Right atrium auricular region (tissue), 2 donors: Measurements from ENCODE around the gene EIF5A. TPM values are rescaled to one million over a fixed set of nuclear protein-coding genes. Genes with fewer than 3 reads are reported as not detected.

Source experiments
- DNase-seq: peaks from one replicate; pipeline ENCODE4 v3.0.0-alpha.2; 2019; ENCODE audit warnings: low spot score
- H3K27ac ChIP-seq, 2 donors: fragments of 200-600 bp; sonication (generic); 1 replicate in 1 of 2; 2 replicates in 1 of 2; pipeline ENCODE4 v1.5.1; 2016 to 2019
- H3K27me3 ChIP-seq, 2 donors: fragments of 200-600 bp; sonication (generic); one replicate each; pipeline versions ENCODE4 v1.5.1 to v1.6.0; 2017 to 2019
- H3K36me3 ChIP-seq: fragments of 200-600 bp; sonication (generic); one replicate; pipeline ENCODE4 v1.5.1; 2016
- H3K4me1 ChIP-seq, 2 donors: fragments of 200-600 bp; sonication (generic); one replicate each; pipeline versions ENCODE4 v1.5.1 to v1.6.0; 2017 to 2019
- H3K4me3 ChIP-seq, 2 donors: fragments of 200-600 bp; sonication (generic); 1 replicate in 1 of 2; 2 replicates in 1 of 2; pipeline ENCODE4 v1.5.1; 2017 to 2019; ENCODE audit warnings: mild to moderate bottlenecking in 1 of 2, moderate library complexity in 1 of 2
- H3K9me3 ChIP-seq, 2 donors: fragments of 200-600 bp; sonication (generic); one replicate each; pipeline ENCODE4 v1.5.1; 2019
- total RNA-seq, 2 donors: library from RNA; depleted of rRNA; stranded (reverse); fragments of >200 nt; gene quantifications; one replicate each; pipeline ENCODE4 v1.1.0, GENCODE V29; 2016
- TF ChIP-seq, protein P1 (sequence below), 2 donors: fragments of 200-600 bp; sonication (generic); IDR thresholded peaks; one replicate each; pipeline ENCODE4 v1.5.1; 2019; ENCODE audit warnings: antibody characterized with exemption in 2 of 2

The EIF5A gene
- total RNA-seq, 2 donors from 2014 or later: 131 to 164 TPM

DNA sequence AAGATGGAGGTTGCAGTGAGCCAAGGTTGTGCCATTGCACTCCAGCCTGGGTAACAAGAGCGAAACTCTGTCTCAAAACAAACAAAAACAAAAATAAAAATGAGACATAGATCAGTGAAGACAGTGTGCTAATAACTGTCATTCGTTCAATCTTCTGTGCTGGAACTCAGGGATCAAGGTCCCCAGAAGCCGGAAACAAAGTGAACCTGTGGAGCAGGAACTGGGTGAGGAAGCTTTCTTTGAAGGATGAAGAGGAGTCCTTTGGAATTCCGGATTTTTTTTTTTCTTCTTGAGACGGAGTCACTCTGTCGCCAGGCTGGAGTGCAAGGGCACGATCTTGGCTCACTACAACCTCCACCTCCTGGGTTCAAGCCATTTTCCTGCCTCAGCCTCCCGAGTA is 28.0 kb upstream of the EIF5A start:
- no peak for DNase-seq
- Histone ChIP-seq H3K4me1 (peaks cover 0 to 36% of the 10 kb centered on the region in 2 donors), H3K36me3 (peaks cover 8% of the 10 kb centered on the region), H3K27ac (no peak overlapping the region), H3K4me3 (no peak overlapping the region), H3K27me3 (no peaks in the 10 kb centered on the region), H3K9me3 (no peaks in the 10 kb centered on the region)
- TF ChIP-seq, protein P1, sequence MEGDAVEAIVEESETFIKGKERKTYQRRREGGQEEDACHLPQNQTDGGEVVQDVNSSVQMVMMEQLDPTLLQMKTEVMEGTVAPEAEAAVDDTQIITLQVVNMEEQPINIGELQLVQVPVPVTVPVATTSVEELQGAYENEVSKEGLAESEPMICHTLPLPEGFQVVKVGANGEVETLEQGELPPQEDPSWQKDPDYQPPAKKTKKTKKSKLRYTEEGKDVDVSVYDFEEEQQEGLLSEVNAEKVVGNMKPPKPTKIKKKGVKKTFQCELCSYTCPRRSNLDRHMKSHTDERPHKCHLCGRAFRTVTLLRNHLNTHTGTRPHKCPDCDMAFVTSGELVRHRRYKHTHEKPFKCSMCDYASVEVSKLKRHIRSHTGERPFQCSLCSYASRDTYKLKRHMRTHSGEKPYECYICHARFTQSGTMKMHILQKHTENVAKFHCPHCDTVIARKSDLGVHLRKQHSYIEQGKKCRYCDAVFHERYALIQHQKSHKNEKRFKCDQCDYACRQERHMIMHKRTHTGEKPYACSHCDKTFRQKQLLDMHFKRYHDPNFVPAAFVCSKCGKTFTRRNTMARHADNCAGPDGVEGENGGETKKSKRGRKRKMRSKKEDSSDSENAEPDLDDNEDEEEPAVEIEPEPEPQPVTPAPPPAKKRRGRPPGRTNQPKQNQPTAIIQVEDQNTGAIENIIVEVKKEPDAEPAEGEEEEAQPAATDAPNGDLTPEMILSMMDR (IDR thresholded peaks at IDR 0.05): no peak

DNA sequence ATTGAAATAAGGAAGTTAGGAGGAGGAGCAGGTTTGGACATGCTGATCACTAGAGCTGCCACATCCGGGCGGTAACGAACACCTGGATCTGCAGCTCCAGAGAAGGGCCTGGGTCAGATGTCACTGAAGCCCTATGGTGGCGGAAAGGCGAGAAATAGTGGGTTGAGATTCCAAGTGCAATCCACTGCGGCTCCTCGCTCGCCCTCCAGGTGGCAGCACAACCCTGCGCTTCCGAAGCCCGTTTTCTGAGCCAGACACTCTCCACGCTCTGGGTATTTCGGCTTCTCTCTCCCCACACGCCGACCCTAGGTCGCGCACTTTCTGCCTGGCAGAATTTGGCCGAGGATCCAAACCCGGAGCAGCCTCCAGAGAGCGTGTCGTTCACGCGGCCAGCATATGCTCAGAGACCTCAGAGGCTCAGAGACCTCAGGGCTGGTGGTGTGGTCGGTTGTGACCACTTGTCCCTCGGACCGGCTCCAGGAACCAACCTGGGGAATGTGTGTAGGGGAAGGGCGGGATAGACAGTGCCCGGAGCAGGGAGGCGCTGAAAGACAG is 26.8 kb upstream of the EIF5A start:
- peak overlapping the region; percentile 91 to 93 for H3K27ac ChIP-seq
- H3K36me3 ChIP-seq: peaks cover 20% of the 10 kb centered on the region
- H3K27me3 ChIP-seq: no peaks in the 10 kb centered on the region
- H3K4me1 ChIP-seq: peaks cover 0 to 36% of the 10 kb centered on the region in 2 donors
- DNase-seq: peak; percentile 87
- no peaks in the 10 kb centered on the region for H3K9me3 ChIP-seq
- H3K4me3 ChIP-seq: peak overlapping the region; percentile 60 to 72
- TF ChIP-seq, protein P1 (IDR thresholded peaks at IDR 0.05): peak; percentile 89 to 98

DNA sequence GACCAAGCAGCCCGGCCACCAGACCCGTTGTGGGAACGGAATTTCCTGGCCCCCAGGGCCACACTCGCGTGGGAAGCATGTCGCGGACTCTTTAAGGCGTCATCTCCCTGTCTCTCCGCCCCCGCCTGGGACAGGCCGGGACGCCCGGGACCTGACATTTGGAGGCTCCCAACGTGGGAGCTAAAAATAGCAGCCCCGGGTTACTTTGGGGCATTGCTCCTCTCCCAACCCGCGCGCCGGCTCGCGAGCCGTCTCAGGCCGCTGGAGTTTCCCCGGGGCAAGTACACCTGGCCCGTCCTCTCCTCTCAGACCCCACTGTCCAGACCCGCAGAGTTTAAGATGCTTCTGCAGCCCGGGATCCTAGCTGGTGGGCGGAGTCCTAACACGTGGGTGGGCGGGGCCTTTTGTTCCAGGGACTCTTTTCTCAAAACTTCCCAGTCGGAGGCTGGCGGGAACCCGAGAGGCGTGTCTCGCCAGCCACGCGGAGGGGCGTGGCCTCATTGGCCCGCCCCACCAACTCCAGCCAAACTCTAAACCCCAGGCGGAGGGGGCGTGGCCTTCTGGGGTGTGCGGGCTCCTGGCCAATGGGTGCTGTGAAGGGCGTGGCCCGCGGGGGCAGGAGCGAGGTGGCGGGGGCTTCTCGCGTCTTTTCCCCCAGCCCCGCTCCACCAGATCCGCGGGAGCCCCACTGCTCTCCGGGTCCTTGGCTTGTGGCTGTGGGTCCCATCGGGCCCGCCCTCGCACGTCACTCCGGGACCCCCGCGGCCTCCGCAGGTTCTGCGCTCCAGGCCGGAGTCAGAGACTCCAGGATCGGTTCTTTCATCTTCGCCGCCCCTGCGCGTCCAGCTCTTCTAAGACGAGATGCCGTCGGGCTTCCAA is 26.1 kb upstream of the EIF5A start, which contains the start of gene SLC2A4:
Gene SLC2A4, plus strand, starts transcription at position 645 of the 879 bp plus-strand sequence. Its CDS starts 217 bp downstream, at position 862.
- Histone ChIP-seq H3K36me3 (peaks cover 27% of the 10 kb centered on the region), H3K4me1 (peaks cover 0 to 36% of the 10 kb centered on the region in 2 donors), H3K4me3 (peak within 1 kb of the TSS; percentile 60 to 72), H3K9me3 (no peaks in the 10 kb centered on the region), H3K27ac (peak within 1 kb of the TSS; percentile 91 to 93), H3K27me3 (no peaks in the 10 kb centered on the region)
- peak; percentile 94 for DNase-seq
- TF ChIP-seq, protein P1 (IDR thresholded peaks at IDR 0.05): no peak

DNA sequence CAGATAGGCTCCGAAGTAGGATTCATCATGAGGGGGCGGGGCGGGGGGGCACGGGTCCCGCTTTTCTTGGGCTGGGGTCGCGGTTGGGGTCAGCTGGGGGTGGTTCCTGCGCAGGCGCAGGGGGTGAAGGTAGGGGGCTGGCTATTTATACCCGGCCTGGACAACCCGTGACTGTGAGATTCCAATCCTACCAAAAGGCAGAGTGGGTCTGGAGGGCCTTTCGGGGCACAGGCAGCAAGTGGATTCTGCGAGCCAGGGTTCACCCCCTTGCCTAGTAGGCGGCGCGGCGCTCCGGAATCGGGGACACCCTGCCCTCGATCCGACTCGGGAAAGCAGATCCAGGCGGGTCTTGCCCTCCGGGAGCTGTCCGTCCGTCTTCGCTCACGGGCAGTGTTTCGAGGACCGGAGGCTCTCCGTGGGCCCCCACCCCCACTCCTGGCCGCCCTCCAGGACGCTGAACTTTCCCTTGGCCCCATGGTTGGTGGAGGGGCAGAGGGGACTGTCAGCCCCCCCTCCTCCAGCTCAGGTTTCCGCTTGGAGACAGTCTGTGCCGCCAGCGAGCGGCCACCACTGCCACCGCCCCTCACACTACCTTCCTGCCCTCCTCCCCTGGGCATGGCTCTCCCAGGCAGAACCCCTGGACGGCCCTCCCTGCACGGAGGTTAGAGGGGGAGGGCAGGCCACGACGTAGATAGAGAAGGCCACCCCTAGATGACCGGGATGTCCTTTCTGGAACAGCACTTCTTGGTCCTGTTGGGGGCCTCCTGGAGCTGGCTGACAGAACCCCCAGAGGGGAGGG is 25.3 kb upstream of the EIF5A start:
- H3K9me3 ChIP-seq: no peaks in the 10 kb centered on the region
- H3K27ac ChIP-seq: peak overlapping the region; percentile 91 to 93
- H3K4me1 ChIP-seq: peaks cover 0 to 36% of the 10 kb centered on the region in 2 donors
- peak overlapping the region; percentile 60 to 72 for H3K4me3 ChIP-seq
- no peak for DNase-seq
- H3K27me3 ChIP-seq: no peaks in the 10 kb centered on the region
- TF ChIP-seq, protein P1 (IDR thresholded peaks at IDR 0.05): no peak
- H3K36me3 ChIP-seq: peaks cover 32% of the 10 kb centered on the region

DNA sequence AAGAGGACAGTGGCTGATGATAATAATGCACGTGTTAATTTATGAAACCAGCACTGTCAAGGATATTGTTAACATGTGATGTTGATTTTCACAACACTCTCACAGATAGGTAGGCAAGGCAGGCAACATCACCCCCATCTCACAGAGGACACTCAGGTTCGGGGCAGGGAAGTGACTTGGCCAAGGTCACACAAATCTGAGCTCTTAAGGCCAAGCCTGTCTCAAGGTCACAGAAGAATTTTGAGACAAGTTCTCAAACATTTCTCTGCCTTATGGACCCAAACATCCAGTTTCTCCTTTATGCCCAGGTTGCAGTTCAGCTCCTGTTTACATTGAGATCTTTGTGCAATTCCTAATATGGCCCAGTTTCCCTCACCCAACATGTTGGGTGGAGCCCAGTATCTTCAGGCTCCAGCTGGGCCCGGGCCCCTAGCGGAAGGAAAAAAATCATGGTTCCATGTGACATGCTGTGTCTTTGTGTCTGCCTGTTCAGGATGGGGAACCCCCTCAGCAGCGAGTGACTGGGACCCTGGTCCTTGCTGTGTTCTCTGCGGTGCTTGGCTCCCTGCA is 24.6 kb upstream of the EIF5A start:
- H3K4me3 ChIP-seq: peak overlapping the region; percentile 60 to 72
- H3K9me3 ChIP-seq: no peaks in the 10 kb centered on the region
- TF ChIP-seq, protein P1 (IDR thresholded peaks at IDR 0.05): no peak
- no peak for DNase-seq
- H3K27me3 ChIP-seq: no peaks in the 10 kb centered on the region
- peaks cover 0 to 36% of the 10 kb centered on the region in 2 donors for H3K4me1 ChIP-seq
- peaks cover 32% of the 10 kb centered on the region for H3K36me3 ChIP-seq
- peak overlapping the region; percentile 91 to 93 for H3K27ac ChIP-seq
